Measurements from ENCODE around the gene CDK15.

GRCh38 chr2:201852462-201852861, 46.1 kb downstream of the CDK15 start:
- TF ChIP-seq CTCF (conservative IDR thresholded peaks at IDR 0.05; ENCODE audit: low read depth in 2 of 2), result no peak
- TF ChIP-seq REST (IDR thresholded peaks at IDR 0.05; ENCODE audit: unreplicated experiment), result no peak
- TF ChIP-seq STAT1 (IDR thresholded peaks at IDR 0.05; ENCODE audit: unreplicated experiment), result no peak
- no peak for TF ChIP-seq POLR2AphosphoS5 (IDR thresholded peaks at IDR 0.05; ENCODE audit: low read depth)
